ENCODE data around the gene NELFB.
"Not testable (repeated sequence)": the region's sequence is repeated elsewhere in the genome, so short reads cannot be mapped to it uniquely, and the experiment has no call there.

Gene NELFB

GRCh38 chr9:137262173-137262908 lies 7.2 kb downstream of the NELFB start:
- not testable (repeated sequence) for H3K4me2 ChIP-seq (ENCODE audit: low read length); H3K9me3 ChIP-seq (replicated peaks; ENCODE audit: low read length); H3K4me3 ChIP-seq (ENCODE audit: low read length); H3K27me3 ChIP-seq (ENCODE audit: control insufficient read depth, insufficient read depth, low read length); H3K4me1 ChIP-seq (ENCODE audit: control insufficient read depth, insufficient read depth, low read length); H3K9ac ChIP-seq (ENCODE audit: low read depth, low read length)
- peaks cover 45% of the 10 kb centered on the region for H3K36me3 ChIP-seq (ENCODE audit: insufficient read depth, low read length)

GRCh38 chr9:137262909-137263285 lies 7.8 kb downstream of the NELFB start:
- peaks cover 2% of the 10 kb centered on the region for H3K4me1 ChIP-seq (ENCODE audit: control insufficient read depth, insufficient read depth, low read length)
- H3K9me3 ChIP-seq (replicated peaks; ENCODE audit: low read length), result no peaks in the 10 kb centered on the region
- H3K27me3 ChIP-seq (ENCODE audit: control insufficient read depth, insufficient read depth, low read length), result no peaks in the 10 kb centered on the region
- peaks cover 48% of the 10 kb centered on the region for H3K36me3 ChIP-seq (ENCODE audit: insufficient read depth, low read length)
- no peak overlapping the region for H3K9ac ChIP-seq (ENCODE audit: low read depth, low read length)
- H3K4me2 ChIP-seq (ENCODE audit: low read length), result no peak overlapping the region
- H3K4me3 ChIP-seq (ENCODE audit: low read length), result no peak overlapping the region

- Histone ChIP-seq H3K36me3 (ENCODE audit: insufficient read depth, low read length) (peaks cover 50% of the 10 kb centered on the region), H3K9me3 (replicated peaks; ENCODE audit: low read length) (no peaks in the 10 kb centered on the region), H3K27me3 (ENCODE audit: control insufficient read depth, insufficient read depth, low read length) (no peaks in the 10 kb centered on the region), H3K4me2 (ENCODE audit: low read length) (no peak overlapping the region), H3K4me3 (ENCODE audit: low read length) (no peak overlapping the region), H3K4me1 (ENCODE audit: control insufficient read depth, insufficient read depth, low read length) (peaks cover 2% of the 10 kb centered on the region), H3K9ac (ENCODE audit: low read depth, low read length) (no peak overlapping the region)
Measured at GRCh38 chr9:137263506-137263905, 8.4 kb downstream of the NELFB start.

- H3K4me3 ChIP-seq (ENCODE audit: low read length), result no peak overlapping the region
- peaks cover 50% of the 10 kb centered on the region for H3K36me3 ChIP-seq (ENCODE audit: insufficient read depth, low read length)
- H3K9ac ChIP-seq (ENCODE audit: low read depth, low read length), result no peak overlapping the region
- H3K9me3 ChIP-seq (replicated peaks; ENCODE audit: low read length), result no peaks in the 10 kb centered on the region
- H3K27me3 ChIP-seq (ENCODE audit: control insufficient read depth, insufficient read depth, low read length), result no peaks in the 10 kb centered on the region
- no peak overlapping the region for H3K4me2 ChIP-seq (ENCODE audit: low read length)
- H3K4me1 ChIP-seq (ENCODE audit: control insufficient read depth, insufficient read depth, low read length), result peaks cover 5% of the 10 kb centered on the region
Measured at GRCh38 chr9:137264067-137264466, 8.9 kb downstream of the NELFB start.

- Histone ChIP-seq H3K9ac (ENCODE audit: low read depth, low read length) (no peak overlapping the region), H3K27me3 (ENCODE audit: control insufficient read depth, insufficient read depth, low read length) (no peaks in the 10 kb centered on the region), H3K4me3 (ENCODE audit: low read length) (no peak overlapping the region), H3K4me2 (ENCODE audit: low read length) (no peak overlapping the region), H3K4me1 (ENCODE audit: control insufficient read depth, insufficient read depth, low read length) (peaks cover 5% of the 10 kb centered on the region), H3K36me3 (ENCODE audit: insufficient read depth, low read length) (peaks cover 56% of the 10 kb centered on the region), H3K9me3 (replicated peaks; ENCODE audit: low read length) (no peaks in the 10 kb centered on the region)
Measured at GRCh38 chr9:137265496-137266161, 10.5 kb downstream of the NELFB start.

- H3K36me3 ChIP-seq (ENCODE audit: insufficient read depth, low read length), result peaks cover 59% of the 10 kb centered on the region
- no peak overlapping the region for H3K9ac ChIP-seq (ENCODE audit: low read depth, low read length)
- H3K27me3 ChIP-seq (ENCODE audit: control insufficient read depth, insufficient read depth, low read length), result no peaks in the 10 kb centered on the region
- H3K4me1 ChIP-seq (ENCODE audit: control insufficient read depth, insufficient read depth, low read length), result peaks cover 5% of the 10 kb centered on the region
- H3K9me3 ChIP-seq (replicated peaks; ENCODE audit: low read length), result no peaks in the 10 kb centered on the region
- H3K4me2 ChIP-seq (ENCODE audit: low read length), result no peak overlapping the region
- H3K4me3 ChIP-seq (ENCODE audit: low read length), result no peak overlapping the region
Measured at GRCh38 chr9:137266162-137266527, 11.0 kb downstream of the NELFB start.

GRCh38 chr9:137266585-137267453 lies 11.7 kb downstream of the NELFB start:
- H3K9ac ChIP-seq (ENCODE audit: low read depth, low read length), result no peak overlapping the region
- no peak overlapping the region for H3K4me3 ChIP-seq (ENCODE audit: low read length)
- H3K9me3 ChIP-seq (replicated peaks; ENCODE audit: low read length), result no peaks in the 10 kb centered on the region
- H3K4me2 ChIP-seq (ENCODE audit: low read length), result no peak overlapping the region
- peaks cover 62% of the 10 kb centered on the region for H3K36me3 ChIP-seq (ENCODE audit: insufficient read depth, low read length)
- H3K4me1 ChIP-seq (ENCODE audit: control insufficient read depth, insufficient read depth, low read length), result peaks cover 5% of the 10 kb centered on the region
- H3K27me3 ChIP-seq (ENCODE audit: control insufficient read depth, insufficient read depth, low read length), result no peaks in the 10 kb centered on the region

GRCh38 chr9:137267933-137268355 lies 12.8 kb downstream of the NELFB start:
- Histone ChIP-seq H3K9ac (ENCODE audit: low read depth, low read length) (no peak overlapping the region), H3K4me2 (ENCODE audit: low read length) (no peak overlapping the region), H3K4me3 (ENCODE audit: low read length) (no peak overlapping the region), H3K36me3 (ENCODE audit: insufficient read depth, low read length) (peaks cover 65% of the 10 kb centered on the region), H3K4me1 (ENCODE audit: control insufficient read depth, insufficient read depth, low read length) (peaks cover 3% of the 10 kb centered on the region), H3K27me3 (ENCODE audit: control insufficient read depth, insufficient read depth, low read length) (no peaks in the 10 kb centered on the region), H3K9me3 (replicated peaks; ENCODE audit: low read length) (no peaks in the 10 kb centered on the region)

- H3K4me3 ChIP-seq (ENCODE audit: low read length), result no peak overlapping the region
- H3K27me3 ChIP-seq (ENCODE audit: control insufficient read depth, insufficient read depth, low read length), result no peaks in the 10 kb centered on the region
- no peak overlapping the region for H3K4me2 ChIP-seq (ENCODE audit: low read length)
- peaks cover 68% of the 10 kb centered on the region for H3K36me3 ChIP-seq (ENCODE audit: insufficient read depth, low read length)
- H3K9me3 ChIP-seq (replicated peaks; ENCODE audit: low read length), result no peaks in the 10 kb centered on the region
- peaks cover 3% of the 10 kb centered on the region for H3K4me1 ChIP-seq (ENCODE audit: control insufficient read depth, insufficient read depth, low read length)
- no peak overlapping the region for H3K9ac ChIP-seq (ENCODE audit: low read depth, low read length)
Measured at GRCh38 chr9:137268538-137269201, 13.5 kb downstream of the NELFB start.

GRCh38 chr9:137269231-137269772 lies 14.2 kb downstream of the NELFB start:
- Histone ChIP-seq H3K4me2 (ENCODE audit: low read length) (no peak overlapping the region), H3K36me3 (ENCODE audit: insufficient read depth, low read length) (peaks cover 62% of the 10 kb centered on the region), H3K4me1 (ENCODE audit: control insufficient read depth, insufficient read depth, low read length) (peaks cover 3% of the 10 kb centered on the region), H3K27me3 (ENCODE audit: control insufficient read depth, insufficient read depth, low read length) (no peaks in the 10 kb centered on the region), H3K4me3 (ENCODE audit: low read length) (no peak overlapping the region), H3K9me3 (replicated peaks; ENCODE audit: low read length) (no peaks in the 10 kb centered on the region), H3K9ac (ENCODE audit: low read depth, low read length) (no peak overlapping the region)
